Measurements from ENCODE around the gene SERTAD3.

GRCh38 chr19:40407714-40408597 is 36.2 kb downstream of the SERTAD3 start:
- TF ChIP-seq CTCF (IDR thresholded peaks at IDR 0.05) (no peak), POLR2A (IDR thresholded peaks at IDR 0.05) (no peak), EP300 (IDR thresholded peaks at IDR 0.05) (no peak)
